Naive thymus-derived CD4-positive, alpha-beta T cell (primary cell): ENCODE data around the gene DYRK2. TPM values are rescaled to one million over a fixed set of nuclear protein-coding genes. Genes with fewer than 3 reads are reported as not detected.

ENCODE experiments used
- ATAC-seq: fragments of 150-1000 bp; cut with Tn5 transposase; 2 replicates; pipeline ENCODE4 v1.10.0; 2021; ENCODE audit warnings: mild to moderate bottlenecking, moderate library complexity
- CTCF ChIA-PET: fragments of 350-600 bp; sonication (Branson Sonifier 250); formaldehyde crosslinking; loops from one replicate; lab custom pipeline; 2021; ENCODE audit warnings: antibody characterized with exemption; lab: Charles Lee
- POLR2A ChIA-PET: fragments of 350-600 bp; sonication (Branson Sonifier 250); formaldehyde crosslinking; loops from one replicate; lab custom pipeline; 2021; ENCODE audit warnings: antibody characterized with exemption, inconsistent platforms; lab: Charles Lee
- DNase-seq, 9 donors: peaks; one replicate each; pipeline versions ENCODE4 v3.0.0 to v3.0.0-alpha.2; 2020 to 2022; ENCODE audit warnings: mixed read lengths in 1 of 9
- H3K27ac ChIP-seq: one replicate; pipeline ENCODE4 v1.7.0; 2013; ENCODE audit warnings: mild to moderate bottlenecking, low read depth, low read length, moderate library complexity
- H3K27me3 ChIP-seq, 2 donors: one replicate each; pipeline ENCODE4 v1.7.0; 2013; ENCODE audit warnings: low read length in 2 of 2, mild to moderate bottlenecking in 2 of 2, moderate library complexity in 2 of 2; ENCODE audit not compliant: control insufficient read depth in 2 of 2, insufficient read depth in 2 of 2
- H3K36me3 ChIP-seq, 3 experiments: 1 replicate in 2 of 3; 2 replicates in 1 of 3; pipeline ENCODE4 v1.7.0; 2013; ENCODE audit warnings: low read length in 3 of 3, mild to moderate bottlenecking in 3 of 3, moderate library complexity in 1 of 3; ENCODE audit not compliant: insufficient read depth in 3 of 3, control insufficient read depth in 2 of 3
- H3K4me1 ChIP-seq, 2 donors: one replicate each; pipeline ENCODE4 v1.7.0; 2013; ENCODE audit warnings: low read length in 2 of 2, mild to moderate bottlenecking in 2 of 2, moderate library complexity in 1 of 2; ENCODE audit not compliant: control insufficient read depth in 2 of 2, insufficient read depth in 2 of 2
- H3K4me3 ChIP-seq: 2 replicates; pipeline ENCODE4 v1.7.0; 2013; ENCODE audit warnings: mild to moderate bottlenecking, low read length
- H3K9me3 ChIP-seq, 3 experiments: 1 replicate in 2 of 3; 2 replicates in 1 of 3; pipeline ENCODE4 v1.7.0; 2013; ENCODE audit warnings: low read length in 3 of 3; ENCODE audit not compliant: control insufficient read depth in 2 of 3
- H3K27ac Mint-ChIP-seq, 9 donors: one replicate each; pipeline ENCODE4 v1.8.0; 2020 to 2022; ENCODE audit warnings: mixed read lengths in 9 of 9, mild to moderate bottlenecking in 8 of 9, moderate library complexity in 5 of 9, inconsistent platforms in 2 of 9
- H3K27me3 Mint-ChIP-seq, 5 donors: one replicate each; pipeline ENCODE4 v1.8.0; 2021 to 2022; ENCODE audit warnings: mixed read lengths in 5 of 5, mild to moderate bottlenecking in 1 of 5
- H3K36me3 Mint-ChIP-seq, 5 donors: one replicate each; pipeline ENCODE4 v1.8.0; 2020 to 2022; ENCODE audit warnings: mixed read lengths in 5 of 5, mild to moderate bottlenecking in 3 of 5, inconsistent platforms in 1 of 5
- H3K4me1 Mint-ChIP-seq, 7 donors: one replicate each; pipeline ENCODE4 v1.8.0; 2020 to 2022; ENCODE audit warnings: mixed read lengths in 7 of 7, mild to moderate bottlenecking in 3 of 7, inconsistent platforms in 1 of 7
- H3K4me3 Mint-ChIP-seq, 10 donors: one replicate each; pipeline ENCODE4 v1.8.0; 2020 to 2022; ENCODE audit warnings: mild to moderate bottlenecking in 10 of 10, mixed read lengths in 10 of 10, moderate library complexity in 6 of 10, inconsistent platforms in 2 of 10
- H3K9me3 Mint-ChIP-seq, 11 donors: one replicate each; pipeline ENCODE4 v1.8.0; 2020 to 2022; ENCODE audit warnings: mixed read lengths in 11 of 11, mild to moderate bottlenecking in 4 of 11, inconsistent platforms in 1 of 11, moderate library complexity in 1 of 11
- intact Hi-C, 2 donors: fragments of 100-400 bp; cut with micrococcal nuclease; formaldehyde crosslinking; loops; one replicate each; pipeline ENCODE4 v1.15.1; 2023
- polyA plus RNA-seq, 2 donors: library from polyadenylated mRNA; unstranded; fragments of 300-500 nt; fragmentation: Illumina TruSeq; gene quantifications; one replicate each; pipeline ENCODE4 v1.2.3, GENCODE V29; 2021
- total RNA-seq, 6 experiments: library from RNA in 5 of 6; stranded (reverse) in 5 of 6; gene quantifications; 1 replicate in 5 of 6; 2 replicates in 1 of 6; pipeline ENCODE4 v1.2.3 and lab custom pipeline; 2021 to 2026

DYRK2 gene
- total and polyA plus RNA-seq, 7 experiments from 2014 or later, result 55.3 to 157 (median 98.1) TPM

DNA sequence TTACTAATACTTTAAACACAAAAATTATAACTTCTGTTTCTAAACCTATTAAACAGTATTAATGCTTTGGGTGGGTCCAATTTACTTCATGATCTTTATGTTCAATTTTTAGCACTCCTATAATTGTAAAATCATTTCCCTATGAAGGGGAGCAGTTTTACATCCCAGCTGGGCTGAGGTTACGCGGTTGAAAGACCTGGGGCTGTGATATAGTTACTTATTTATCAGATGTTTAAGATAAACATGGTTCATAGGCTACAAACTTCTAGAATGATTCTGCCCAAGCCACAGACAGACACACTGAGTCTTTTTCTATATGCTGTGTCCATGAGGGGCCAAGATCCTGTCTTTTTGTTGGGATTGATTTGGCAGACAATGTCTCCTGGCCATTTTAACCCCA is 44.4 kb downstream of the DYRK2 start:
- Mint-ChIP-seq H3K27me3 (peaks cover 0 to 42% (median 0%) of the 10 kb centered on the region in 5 donors), H3K4me3 (no peak overlapping the region), H3K27ac (peak overlapping the region in 1 of 9 donors; percentile 3), H3K4me1 (peaks cover 17 to 48% (median 41%) of the 10 kb centered on the region in 7 donors), H3K36me3 (peaks cover 4 to 33% (median 8%) of the 10 kb centered on the region in 5 donors), H3K9me3 (peaks cover 0 to 2% (median 0%) of the 10 kb centered on the region in 11 donors)
- Histone ChIP-seq H3K9me3 (no peaks in the 10 kb centered on the region), H3K4me3 (no peak overlapping the region), H3K36me3 (no peaks in the 10 kb centered on the region), H3K27ac (no peak overlapping the region), H3K4me1 (peaks cover 12 to 13% of the 10 kb centered on the region in 2 donors), H3K27me3 (no peaks in the 10 kb centered on the region)
- POLR2A ChIA-PET, result no interaction called here
- CTCF ChIA-PET, result no interaction called here
- DNase-seq (no peak), ATAC-seq (no peak)
- intact Hi-C loops, result no loop called here

DNA sequence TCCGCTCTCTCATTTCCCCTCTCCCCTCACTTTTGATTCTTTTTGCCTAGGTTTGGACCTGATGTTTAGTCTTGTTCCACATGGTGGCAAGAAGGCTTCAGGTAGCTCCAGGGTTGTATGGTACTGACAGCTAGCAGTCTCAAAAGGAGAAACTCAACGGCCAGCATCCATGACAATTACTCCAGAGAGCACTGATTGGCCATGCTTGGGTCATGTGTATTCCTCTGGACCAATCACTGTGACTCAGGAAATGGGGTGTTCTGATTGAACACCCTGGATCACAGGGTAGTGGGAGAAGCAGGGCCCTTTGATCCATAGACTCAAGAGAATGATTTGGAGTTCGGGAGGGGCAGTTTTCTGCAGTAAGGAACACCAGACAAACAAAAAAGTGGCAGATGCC is 45.3 kb downstream of the DYRK2 start:
- Histone ChIP-seq H3K27me3 (no peaks in the 10 kb centered on the region), H3K27ac (no peak overlapping the region), H3K4me3 (no peak overlapping the region), H3K9me3 (no peaks in the 10 kb centered on the region), H3K36me3 (no peaks in the 10 kb centered on the region), H3K4me1 (peaks cover 19 to 20% of the 10 kb centered on the region in 2 donors)
- peaks cover 23 to 58% (median 49%) of the 10 kb centered on the region in 7 donors for H3K4me1 Mint-ChIP-seq
- no peak overlapping the region for H3K4me3 Mint-ChIP-seq
- CTCF ChIA-PET, result no interaction called here
- intact Hi-C loops, result no loop called here
- POLR2A ChIA-PET, result interaction anchor here (1.0 kb wide), 1 partner anchor 43 kb away, joined by 3 read pairs; no protein-coding TSS in a partner anchor
- peaks cover 0 to 42% (median 0%) of the 10 kb centered on the region in 5 donors for H3K27me3 Mint-ChIP-seq
- peaks cover 4 to 31% (median 8%) of the 10 kb centered on the region in 5 donors for H3K36me3 Mint-ChIP-seq
- ATAC-seq, result no peak
- DNase-seq, result no peak
- no peak overlapping the region for H3K27ac Mint-ChIP-seq
- H3K9me3 Mint-ChIP-seq, result peaks cover 0 to 2% (median 0%) of the 10 kb centered on the region in 11 donors

DNA sequence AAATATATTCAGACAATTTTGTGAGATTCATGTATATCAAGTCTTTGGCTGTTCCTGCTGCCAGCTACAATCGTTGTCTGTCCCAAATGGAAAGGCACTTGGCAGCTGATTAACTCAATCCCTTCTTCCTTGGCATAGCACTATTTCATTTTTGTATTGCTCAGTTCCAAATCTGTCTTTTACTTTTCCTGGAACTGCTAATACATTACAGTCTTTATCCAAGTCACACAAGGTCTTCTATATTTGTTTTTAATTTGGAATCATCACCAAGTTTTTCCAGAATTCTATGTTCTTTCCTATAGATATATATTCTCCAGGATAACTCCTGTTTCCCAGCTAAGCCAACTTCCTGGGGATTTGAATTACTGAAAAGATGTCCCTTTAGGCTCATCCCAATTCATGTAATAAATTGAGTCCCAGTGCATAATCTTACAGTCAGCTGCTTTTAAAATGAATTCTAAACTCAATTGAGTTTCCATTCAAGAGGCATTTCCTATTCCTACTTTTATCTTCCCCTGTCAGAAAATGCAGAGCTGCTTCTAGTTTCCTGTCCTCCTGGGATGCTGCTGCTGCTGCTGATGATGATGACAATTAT is 45.9 kb downstream of the DYRK2 start:
- DNase-seq, result no peak
- Histone ChIP-seq H3K4me3 (no peak overlapping the region), H3K9me3 (no peaks in the 10 kb centered on the region), H3K27me3 (no peaks in the 10 kb centered on the region), H3K27ac (no peak overlapping the region), H3K36me3 (no peaks in the 10 kb centered on the region), H3K4me1 (peaks cover 20 to 22% of the 10 kb centered on the region in 2 donors)
- H3K9me3 Mint-ChIP-seq, result peaks cover 0 to 2% (median 0%) of the 10 kb centered on the region in 11 donors
- peaks cover 28 to 63% (median 53%) of the 10 kb centered on the region in 7 donors for H3K4me1 Mint-ChIP-seq
- intact Hi-C loops, result no loop called here
- H3K27me3 Mint-ChIP-seq, result peaks cover 0 to 40% (median 0%) of the 10 kb centered on the region in 5 donors
- ChIA-PET POLR2A (interaction anchor here (1.0 kb wide), 1 partner anchor 43 kb away, joined by 3 read pairs; no protein-coding TSS in a partner anchor), CTCF (no interaction called here)
- no peak overlapping the region for H3K4me3 Mint-ChIP-seq
- no peak overlapping the region for H3K27ac Mint-ChIP-seq
- peaks cover 4 to 26% (median 8%) of the 10 kb centered on the region in 5 donors for H3K36me3 Mint-ChIP-seq
- no peak for ATAC-seq

DNA sequence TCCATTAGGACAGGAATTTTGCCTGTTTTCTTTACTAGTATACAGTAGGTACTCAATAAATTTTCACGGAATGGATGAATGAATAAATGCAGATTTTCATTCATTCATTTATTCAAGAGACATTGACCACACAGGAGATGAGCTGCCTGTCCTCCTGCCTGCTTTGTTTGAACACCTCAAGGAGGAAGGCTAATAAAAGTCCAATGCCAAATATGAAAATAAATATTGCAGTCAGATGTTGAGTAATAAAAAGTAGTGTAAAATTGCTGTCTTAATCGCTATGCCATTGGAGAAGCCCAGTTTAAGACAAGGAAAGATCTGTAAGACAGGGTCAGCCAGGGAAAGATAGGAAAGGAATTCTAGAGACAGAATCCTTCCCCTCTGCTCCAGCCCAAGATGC is 47.4 kb downstream of the DYRK2 start:
- H3K36me3 Mint-ChIP-seq, result peaks cover 4 to 20% (median 8%) of the 10 kb centered on the region in 5 donors
- CTCF ChIA-PET, result no interaction called here
- POLR2A ChIA-PET, result interaction anchor here (0.6 kb wide), 1 partner anchor 135 kb away, joined by 3 read pairs; no protein-coding TSS in a partner anchor
- Histone ChIP-seq H3K27ac (no peak overlapping the region), H3K9me3 (no peaks in the 10 kb centered on the region), H3K36me3 (no peaks in the 10 kb centered on the region), H3K27me3 (no peaks in the 10 kb centered on the region), H3K4me1 (peaks cover 20 to 24% of the 10 kb centered on the region in 2 donors), H3K4me3 (no peak overlapping the region)
- H3K4me3 Mint-ChIP-seq, result no peak overlapping the region
- peaks cover 0 to 52% (median 0%) of the 10 kb centered on the region in 5 donors for H3K27me3 Mint-ChIP-seq
- peaks cover 33 to 71% (median 59%) of the 10 kb centered on the region in 7 donors for H3K4me1 Mint-ChIP-seq
- H3K9me3 Mint-ChIP-seq, result peaks cover 0 to 2% (median 0%) of the 10 kb centered on the region in 11 donors
- no peak for DNase-seq
- peak overlapping the region in 2 of 9 donors; percentile 7 to 45 for H3K27ac Mint-ChIP-seq
- ATAC-seq, result no peak
- intact Hi-C loops, result loop anchor here (5.0 kb wide), 1 partner anchor 106 kb away; no protein-coding TSS in a partner anchor

DNA sequence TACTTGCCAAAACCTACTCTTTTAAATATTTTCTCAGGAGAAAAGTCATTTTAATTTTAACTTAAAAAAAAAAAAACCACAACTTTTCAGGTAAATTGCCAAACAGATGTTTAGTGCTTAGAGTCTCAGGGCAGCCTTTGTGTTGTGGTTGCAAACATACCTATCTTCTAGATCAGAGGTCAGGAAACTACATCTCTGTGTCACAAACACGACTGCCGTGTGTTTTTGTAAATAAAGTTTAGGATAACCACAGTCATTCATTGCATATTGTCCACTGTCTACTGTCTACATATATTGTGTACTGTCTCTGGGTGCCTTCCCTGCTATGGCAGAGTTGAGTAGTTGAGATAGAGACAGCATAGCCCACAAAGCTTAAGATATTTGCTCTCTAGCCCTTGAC is 48.9 kb downstream of the DYRK2 start:
- peaks cover 0 to 11% (median 4%) of the 10 kb centered on the region in 5 donors for H3K36me3 Mint-ChIP-seq
- ATAC-seq (peak; percentile 52), DNase-seq (peak in 7 of 9 donors; percentile 18 to 62 (median 45))
- H3K4me1 Mint-ChIP-seq, result peaks cover 30 to 71% (median 55%) of the 10 kb centered on the region in 7 donors
- Histone ChIP-seq H3K27me3 (no peaks in the 10 kb centered on the region), H3K4me3 (no peak overlapping the region), H3K36me3 (no peaks in the 10 kb centered on the region), H3K4me1 (peaks cover 20 to 24% of the 10 kb centered on the region in 2 donors), H3K27ac (no peak overlapping the region), H3K9me3 (no peaks in the 10 kb centered on the region)
- peak overlapping the region in 9 of 10 donors; percentile 26 to 86 (median 82) for H3K4me3 Mint-ChIP-seq
- ChIA-PET POLR2A (interaction anchor here (1.1 kb wide), 1 partner anchor 19 kb away, joined by 3 read pairs; no protein-coding TSS in a partner anchor), CTCF (no interaction called here)
- H3K9me3 Mint-ChIP-seq, result peaks cover 0 to 2% (median 0%) of the 10 kb centered on the region in 11 donors
- intact Hi-C loops, result loop anchor here (5.0 kb wide), 1 partner anchor 105 kb away; no protein-coding TSS in a partner anchor
- peaks cover 0 to 56% (median 0%) of the 10 kb centered on the region in 5 donors for H3K27me3 Mint-ChIP-seq
- H3K27ac Mint-ChIP-seq, result peak overlapping the region in 8 of 9 donors; percentile 3 to 90 (median 58)

DNA sequence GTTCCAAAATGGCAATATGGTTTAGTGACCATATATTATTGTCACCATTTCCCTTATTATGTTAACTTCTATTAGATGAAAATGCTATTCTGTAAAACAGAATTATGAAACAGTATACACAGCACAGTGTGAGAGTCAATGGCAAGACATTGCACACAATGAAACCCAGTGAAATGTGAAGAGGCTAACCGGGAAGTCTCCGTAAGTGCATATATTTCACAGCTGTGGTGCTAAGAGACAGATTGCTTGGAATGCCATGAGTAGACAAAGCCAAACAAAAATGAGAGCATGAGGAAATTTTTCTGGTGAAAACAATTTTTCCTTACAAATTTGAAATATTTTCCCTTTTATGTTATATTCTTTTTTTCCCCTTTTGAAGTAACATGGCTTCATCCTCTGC is 49.4 kb downstream of the DYRK2 start:
- ATAC-seq (no peak), DNase-seq (no peak)
- ChIA-PET CTCF (no interaction called here), POLR2A (interaction anchor here (1.1 kb wide), 1 partner anchor 20 kb away, joined by 3 read pairs; no protein-coding TSS in a partner anchor)
- peaks cover 0 to 59% (median 0%) of the 10 kb centered on the region in 5 donors for H3K27me3 Mint-ChIP-seq
- H3K9me3 Mint-ChIP-seq, result peaks cover 0 to 2% (median 0%) of the 10 kb centered on the region in 11 donors
- Histone ChIP-seq H3K36me3 (no peaks in the 10 kb centered on the region), H3K27me3 (no peaks in the 10 kb centered on the region), H3K4me3 (peak overlapping the region; percentile 39), H3K9me3 (no peaks in the 10 kb centered on the region), H3K27ac (no peak overlapping the region), H3K4me1 (peaks cover 20 to 24% of the 10 kb centered on the region in 2 donors)
- H3K27ac Mint-ChIP-seq, result peak overlapping the region; percentile 35 to 91 (median 73)
- H3K4me3 Mint-ChIP-seq, result peak overlapping the region; percentile 3 to 86 (median 82)
- peaks cover 30 to 71% (median 57%) of the 10 kb centered on the region in 7 donors for H3K4me1 Mint-ChIP-seq
- intact Hi-C loops, result loop anchor here (1.0 to 5.0 kb wide), 7 partner anchors 37 to 429 kb away; partner anchors contain the start of gene CAND1 (in 1 of the 2)
- peaks cover 2 to 12% (median 4%) of the 10 kb centered on the region in 5 donors for H3K36me3 Mint-ChIP-seq
